ENCODE data around the gene KLHL42.

The KLHL42 gene

GRCh38 chr12:27794818-27795584 lies 15.0 kb downstream of the KLHL42 start:
- TF ChIP-seq CTCF (IDR thresholded peaks at IDR 0.05; ENCODE audit: borderline replicate concordance, control extremely low read depth, extremely low read depth, insufficient read depth, missing control alignments): no peak
- no peak for DNase-seq (ENCODE audit: low spot score)
- in situ Hi-C loops (cut with MboI; ENCODE audit: low sequenced_read_pairs, unreplicated experiment): no loop called here

GRCh38 chr12:27796128-27796527 lies 16.1 kb downstream of the KLHL42 start:
- in situ Hi-C loops (cut with MboI; ENCODE audit: low sequenced_read_pairs, unreplicated experiment): no loop called here
- no peak for DNase-seq (ENCODE audit: low spot score)
- TF ChIP-seq CTCF (IDR thresholded peaks at IDR 0.05; ENCODE audit: borderline replicate concordance, control extremely low read depth, extremely low read depth, insufficient read depth, missing control alignments): no peak

GRCh38 chr12:27797301-27798025 lies 17.4 kb downstream of the KLHL42 start:
- TF ChIP-seq CTCF (IDR thresholded peaks at IDR 0.05; ENCODE audit: borderline replicate concordance, control extremely low read depth, extremely low read depth, insufficient read depth, missing control alignments): no peak
- no peak for DNase-seq (ENCODE audit: low spot score)
- in situ Hi-C loops (cut with MboI; ENCODE audit: low sequenced_read_pairs, unreplicated experiment): no loop called here

GRCh38 chr12:27800819-27801218 lies 20.8 kb downstream of the KLHL42 start:
- no peak for DNase-seq (ENCODE audit: low spot score)
- no peak for TF ChIP-seq CTCF (IDR thresholded peaks at IDR 0.05; ENCODE audit: borderline replicate concordance, control extremely low read depth, extremely low read depth, insufficient read depth, missing control alignments)
- in situ Hi-C loops (cut with MboI; ENCODE audit: low sequenced_read_pairs, unreplicated experiment): no loop called here

- TF ChIP-seq CTCF (IDR thresholded peaks at IDR 0.05; ENCODE audit: borderline replicate concordance, control extremely low read depth, extremely low read depth, insufficient read depth, missing control alignments): no peak
- DNase-seq (ENCODE audit: low spot score): no peak
- in situ Hi-C loops (cut with MboI; ENCODE audit: low sequenced_read_pairs, unreplicated experiment): no loop called here
Observed at GRCh38 chr12:27801630-27802029, 21.6 kb downstream of the KLHL42 start.

GRCh38 chr12:27802511-27802910 lies 22.5 kb downstream of the KLHL42 start:
- in situ Hi-C loops (cut with MboI; ENCODE audit: low sequenced_read_pairs, unreplicated experiment): no loop called here
- no peak for DNase-seq (ENCODE audit: low spot score)
- TF ChIP-seq CTCF (IDR thresholded peaks at IDR 0.05; ENCODE audit: borderline replicate concordance, control extremely low read depth, extremely low read depth, insufficient read depth, missing control alignments): no peak

All from GM13976 (cell line).